GM12878 (cell line): ENCODE data around the gene RBMS1.

ENCODE experiments used
- CHD2 ChIP-seq: IDR thresholded peaks from 2 replicates; pipeline ENCODE4 v1.6.1; 2011; ENCODE audit warnings: low read depth, low read length, improper control_type of control experiment, borderline replicate concordance
- NBN ChIP-seq: fragments of 450-650 bp; IDR thresholded peaks from 2 replicates; pipeline ENCODE4 v1.6.1; 2016
- SREBF2 ChIP-seq: IDR thresholded peaks from 2 replicates; pipeline ENCODE4 v1.6.1; 2012; ENCODE audit warnings: mild to moderate bottlenecking, low read length

GRCh38 chr2:160440888-160441287 is 52.7 kb downstream of the RBMS1 start:
- TF ChIP-seq CHD2 (no peak), NBN (no peak), SREBF2 (no peak)
